Activated T-cell treated with anti-CD3 and anti-CD28 coated beads for 24 hours (primary cell): ENCODE measurements around the gene MAP1LC3B.

Experiments used
- DNase-seq: peaks from one replicate; pipeline ENCODE4 v3.0.0-alpha.2; 2020; ENCODE audit warnings: low read depth

MAP1LC3B gene

GRCh38 chr16:87391950-87392820 is at the start of gene MAP1LC3B:
Gene MAP1LC3B (plus strand): TSS chr16:87392336. CDS start chr16:87392428, 92 bp downstream.
- DNase-seq: peak; percentile 99

GRCh38 chr16:87342504-87342903 is 49.6 kb upstream of the MAP1LC3B start:
- DNase-seq: no peak

GRCh38 chr16:87342978-87343752 is 49.0 kb upstream of the MAP1LC3B start:
- no peak for DNase-seq

- no peak for DNase-seq
Measured at GRCh38 chr16:87343753-87344050, 48.4 kb upstream of the MAP1LC3B start.

GRCh38 chr16:87344165-87344930 is 47.8 kb upstream of the MAP1LC3B start:
- no peak for DNase-seq

- peak; percentile 15 for DNase-seq
Measured at GRCh38 chr16:87344931-87345631, 47.1 kb upstream of the MAP1LC3B start.

GRCh38 chr16:87345726-87346424 is 46.3 kb upstream of the MAP1LC3B start:
- DNase-seq: no peak

- no peak for DNase-seq
Measured at GRCh38 chr16:87346517-87347060, 45.5 kb upstream of the MAP1LC3B start.

GRCh38 chr16:87347932-87348615 is 44.1 kb upstream of the MAP1LC3B start:
- no peak for DNase-seq

- no peak for DNase-seq
Measured at GRCh38 chr16:87348616-87349157, 43.4 kb upstream of the MAP1LC3B start.

- DNase-seq: no peak
Measured at GRCh38 chr16:87350031-87350430, 42.1 kb upstream of the MAP1LC3B start.

GRCh38 chr16:87350681-87351319 is 41.3 kb upstream of the MAP1LC3B start:
- no peak for DNase-seq

- no peak for DNase-seq
Measured at GRCh38 chr16:87351320-87351698, 40.8 kb upstream of the MAP1LC3B start.

- no peak for DNase-seq
Measured at GRCh38 chr16:87352818-87353217, 39.3 kb upstream of the MAP1LC3B start.

GRCh38 chr16:87353613-87354012 is 38.5 kb upstream of the MAP1LC3B start:
- no peak for DNase-seq

- no peak for DNase-seq
Measured at GRCh38 chr16:87356491-87356853, 35.7 kb upstream of the MAP1LC3B start.

- no peak for DNase-seq
Measured at GRCh38 chr16:87358250-87358649, 33.9 kb upstream of the MAP1LC3B start.

- DNase-seq: no peak
Measured at GRCh38 chr16:87358696-87359095, 33.4 kb upstream of the MAP1LC3B start.

- no peak for DNase-seq
Measured at GRCh38 chr16:87359121-87359520, 33.0 kb upstream of the MAP1LC3B start.
